Skeletal muscle tissue (tissue), 4 donors: ENCODE data around the gene TAP2. TPM values are rescaled to one million over a fixed set of nuclear protein-coding genes. Genes with fewer than 3 reads are reported as not detected.
A peak's percentile ranks its signal among the peaks of the same experiment; 100 is the strongest.

ENCODE experiments used
- H3K27ac ChIP-seq: one replicate; pipeline ENCODE4 v1.7.0; 2013; ENCODE audit warnings: mild to moderate bottlenecking, low read depth, low read length, inconsistent platforms
- H3K27me3 ChIP-seq, 3 donors: one replicate each; pipeline ENCODE4 v1.7.0; 2013; ENCODE audit warnings: low read length in 3 of 3; ENCODE audit not compliant: control insufficient read depth in 3 of 3, insufficient read depth in 3 of 3
- H3K36me3 ChIP-seq, 3 donors: one replicate each; pipeline ENCODE4 v1.7.0; 2013; ENCODE audit warnings: low read length in 3 of 3; ENCODE audit not compliant: control insufficient read depth in 3 of 3, insufficient read depth in 3 of 3
- H3K4me1 ChIP-seq, 3 donors: one replicate each; pipeline ENCODE4 v1.7.0; 2013; ENCODE audit warnings: low read length in 3 of 3, mild to moderate bottlenecking in 3 of 3; ENCODE audit not compliant: control insufficient read depth in 3 of 3, insufficient read depth in 3 of 3
- H3K4me3 ChIP-seq, 3 donors: one replicate each; pipeline ENCODE4 v1.7.0; 2013; ENCODE audit warnings: low read length in 3 of 3
- H3K9ac ChIP-seq, 3 donors: one replicate each; pipeline ENCODE4 v1.7.0; 2013; ENCODE audit warnings: low read length in 3 of 3, mild to moderate bottlenecking in 3 of 3, moderate library complexity in 2 of 3, low read depth in 1 of 3
- H3K9me3 ChIP-seq, 3 donors: one replicate each; pipeline ENCODE4 v1.7.0; 2013; ENCODE audit warnings: low read length in 3 of 3; ENCODE audit not compliant: control insufficient read depth in 3 of 3
- total RNA-seq: library from RNA; depleted of rRNA; stranded (reverse); fragments of >200 nt; gene quantifications from one replicate; pipeline ENCODE4 v1.2.3, GENCODE V29; 2014
- donor health status: Osteomylitis.

TAP2 gene
- total RNA-seq, 1 donor from 2014 or later, result 9.4 TPM

DNA sequence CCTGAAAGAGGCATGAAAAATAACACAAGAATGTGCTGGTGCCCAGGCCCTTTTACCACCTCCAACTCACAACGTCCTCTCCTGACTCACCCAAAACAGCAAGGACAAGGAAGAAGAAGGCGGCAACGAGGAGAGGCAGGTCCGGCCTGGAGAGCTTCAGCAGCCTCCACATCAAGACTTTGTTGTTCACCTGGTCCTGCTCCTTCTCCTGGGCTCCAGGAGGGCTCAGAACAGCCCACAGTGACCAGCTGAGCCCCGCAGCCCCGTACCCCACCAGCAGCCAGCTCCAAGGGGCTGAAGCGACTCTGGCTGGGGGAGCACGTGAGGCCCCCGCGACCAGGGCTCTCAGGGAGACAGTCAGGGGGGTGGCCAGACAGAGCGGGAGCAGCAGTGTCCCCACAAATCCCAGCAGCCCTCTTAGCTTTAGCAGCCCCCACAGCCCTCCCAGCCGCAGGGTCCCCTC lies 857 bp downstream of the TAP2 start:
- no peaks in the 10 kb centered on the region for H3K9me3 ChIP-seq
- H3K4me1 ChIP-seq, result peaks cover 11 to 13% (median 13%) of the 10 kb centered on the region in 3 donors
- H3K9ac ChIP-seq, result peak overlapping the region; percentile 71 to 88 (median 82)
- peak overlapping the region; percentile 80 to 91 (median 85) for H3K4me3 ChIP-seq
- H3K36me3 ChIP-seq, result peaks cover 7 to 25% (median 19%) of the 10 kb centered on the region in 3 donors
- H3K27me3 ChIP-seq, result no peaks in the 10 kb centered on the region
- peak overlapping the region; percentile 84 for H3K27ac ChIP-seq

- no peak overlapping the region for H3K27ac ChIP-seq
- no peak overlapping the region for H3K9ac ChIP-seq
- no peaks in the 10 kb centered on the region for H3K9me3 ChIP-seq
- H3K36me3 ChIP-seq, result peaks cover 6 to 18% (median 18%) of the 10 kb centered on the region in 3 donors
- H3K4me1 ChIP-seq, result peaks cover 6 to 11% (median 9%) of the 10 kb centered on the region in 3 donors
- H3K4me3 ChIP-seq, result no peak overlapping the region
- no peaks in the 10 kb centered on the region for H3K27me3 ChIP-seq
Observed at GRCh38 chr6:32836873-32837272, 1.7 kb downstream of the TAP2 start.

GRCh38 chr6:32835167-32835893 lies 3.2 kb downstream of the TAP2 start:
- Histone ChIP-seq H3K9me3 (no peaks in the 10 kb centered on the region), H3K9ac (no peak overlapping the region), H3K4me1 (peaks cover 6 to 9% (median 9%) of the 10 kb centered on the region in 3 donors), H3K36me3 (peaks cover 10 to 24% (median 16%) of the 10 kb centered on the region in 3 donors), H3K27me3 (no peaks in the 10 kb centered on the region), H3K27ac (no peak overlapping the region), H3K4me3 (no peak overlapping the region)

DNA sequence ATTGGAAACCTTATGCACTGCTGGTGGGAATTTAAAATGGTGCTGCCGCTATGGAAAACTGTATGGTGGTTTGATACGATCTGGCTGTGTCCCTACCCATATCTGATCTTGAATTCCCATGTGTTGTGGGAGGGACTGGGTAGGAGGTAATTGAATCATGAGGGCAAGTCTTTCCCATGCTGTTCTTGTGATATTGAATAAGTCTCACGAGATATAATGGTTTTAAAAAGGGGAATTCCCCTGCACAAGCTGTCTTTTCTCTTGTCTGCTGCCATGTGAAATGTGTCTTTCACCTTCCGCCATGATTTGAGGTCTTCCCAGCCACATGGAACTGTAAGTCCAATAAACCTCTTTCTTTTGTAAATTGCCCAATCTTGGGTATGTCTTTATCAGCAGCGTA lies 4.9 kb downstream of the TAP2 start:
- no peak overlapping the region for H3K27ac ChIP-seq
- peaks cover 20 to 41% (median 26%) of the 10 kb centered on the region in 3 donors for H3K36me3 ChIP-seq
- H3K4me3 ChIP-seq, result no peak overlapping the region
- H3K4me1 ChIP-seq, result peaks cover 6 to 9% (median 9%) of the 10 kb centered on the region in 3 donors
- H3K9ac ChIP-seq, result no peak overlapping the region
- H3K9me3 ChIP-seq, result no peaks in the 10 kb centered on the region
- H3K27me3 ChIP-seq, result no peaks in the 10 kb centered on the region

- H3K9ac ChIP-seq, result no peak overlapping the region
- H3K4me3 ChIP-seq, result no peak overlapping the region
- no peak overlapping the region for H3K27ac ChIP-seq
- peaks cover 20 to 48% (median 28%) of the 10 kb centered on the region in 3 donors for H3K36me3 ChIP-seq
- H3K27me3 ChIP-seq, result no peaks in the 10 kb centered on the region
- H3K4me1 ChIP-seq, result peaks cover under 1 to 4% (median 4%) of the 10 kb centered on the region in 3 donors
- no peaks in the 10 kb centered on the region for H3K9me3 ChIP-seq
Observed at GRCh38 chr6:32832535-32832934, 6.0 kb downstream of the TAP2 start.

DNA sequence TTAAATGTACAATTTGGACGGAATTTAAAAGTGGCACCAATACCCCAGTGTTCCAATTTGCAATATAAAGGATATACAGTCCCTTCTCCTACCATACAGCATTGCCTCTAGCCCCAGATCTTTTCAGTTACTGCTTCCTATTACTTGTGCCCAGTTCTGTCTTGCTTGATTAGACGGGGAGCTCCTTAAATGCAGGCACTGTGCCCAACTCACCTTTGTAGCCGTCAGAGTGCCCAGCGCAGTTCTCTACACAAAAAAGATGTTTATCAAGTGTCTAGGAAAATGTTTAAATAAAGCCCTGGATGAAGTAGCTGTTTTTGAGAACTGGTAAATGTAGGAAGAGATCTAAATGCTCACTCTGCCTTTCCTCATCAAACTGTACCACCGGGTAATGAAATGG lies 7.6 kb downstream of the TAP2 start:
- H3K36me3 ChIP-seq, result peaks cover 20 to 50% (median 28%) of the 10 kb centered on the region in 3 donors

DNA sequence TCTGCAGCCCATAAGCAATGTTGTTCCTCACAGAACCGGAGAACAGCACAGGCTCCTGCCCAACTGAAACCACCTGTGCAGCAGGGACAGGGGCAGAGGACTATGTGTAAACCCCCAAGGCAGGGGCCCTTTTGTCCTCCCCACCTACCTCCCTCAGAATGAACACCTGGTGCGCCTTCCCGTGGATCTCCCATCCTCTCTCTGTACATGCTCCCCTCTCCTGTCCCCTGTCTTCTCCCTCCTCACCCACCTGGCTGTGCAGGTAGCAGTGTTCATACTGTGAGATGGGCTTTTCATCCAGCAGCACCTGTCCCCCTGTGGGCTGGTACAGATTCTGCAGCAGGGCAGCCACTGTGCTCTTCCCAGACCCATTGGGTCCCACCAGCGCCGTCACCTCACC lies 8.5 kb downstream of the TAP2 start:
- H3K27me3 ChIP-seq, result no peaks in the 10 kb centered on the region
- H3K9me3 ChIP-seq, result no peaks in the 10 kb centered on the region
- H3K27ac ChIP-seq, result no peak overlapping the region
- peaks cover 16 to 45% (median 22%) of the 10 kb centered on the region in 3 donors for H3K36me3 ChIP-seq
- H3K4me1 ChIP-seq, result no peaks in the 10 kb centered on the region
- H3K4me3 ChIP-seq, result no peak overlapping the region
- H3K9ac ChIP-seq, result no peak overlapping the region

More for the DNA sequence above, 7.6 kb downstream of the TAP2 start:
- H3K27ac ChIP-seq, result no peak overlapping the region
- H3K4me1 ChIP-seq, result no peaks in the 10 kb centered on the region
- H3K9me3 ChIP-seq, result no peaks in the 10 kb centered on the region
- H3K27me3 ChIP-seq, result no peaks in the 10 kb centered on the region
- H3K4me3 ChIP-seq, result no peak overlapping the region
- no peak overlapping the region for H3K9ac ChIP-seq

DNA sequence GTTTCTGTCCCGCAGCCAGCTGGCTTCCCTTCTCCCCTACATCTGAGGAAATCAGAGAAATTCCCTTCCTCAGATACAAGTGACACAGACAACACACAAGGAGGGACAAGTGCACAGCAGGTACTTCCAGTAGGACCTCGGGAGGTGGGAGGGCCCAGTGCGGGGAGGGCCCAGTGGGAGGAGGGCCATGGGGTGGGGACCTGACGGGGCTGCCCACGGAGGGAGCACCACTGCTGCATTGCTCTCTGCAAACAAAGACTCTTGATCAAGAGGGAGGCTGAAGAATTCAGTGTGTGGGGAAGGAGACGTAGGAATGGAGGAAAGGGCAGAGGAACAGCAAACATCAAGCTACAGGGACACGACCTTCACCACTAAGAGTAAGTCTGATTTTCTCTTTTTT lies 9.0 kb downstream of the TAP2 start:
- H3K36me3 ChIP-seq, result peaks cover 16 to 43% (median 20%) of the 10 kb centered on the region in 3 donors
- H3K4me3 ChIP-seq, result no peak overlapping the region
- no peak overlapping the region for H3K9ac ChIP-seq
- H3K27ac ChIP-seq, result no peak overlapping the region
- no peaks in the 10 kb centered on the region for H3K4me1 ChIP-seq
- no peaks in the 10 kb centered on the region for H3K27me3 ChIP-seq
- no peaks in the 10 kb centered on the region for H3K9me3 ChIP-seq

DNA sequence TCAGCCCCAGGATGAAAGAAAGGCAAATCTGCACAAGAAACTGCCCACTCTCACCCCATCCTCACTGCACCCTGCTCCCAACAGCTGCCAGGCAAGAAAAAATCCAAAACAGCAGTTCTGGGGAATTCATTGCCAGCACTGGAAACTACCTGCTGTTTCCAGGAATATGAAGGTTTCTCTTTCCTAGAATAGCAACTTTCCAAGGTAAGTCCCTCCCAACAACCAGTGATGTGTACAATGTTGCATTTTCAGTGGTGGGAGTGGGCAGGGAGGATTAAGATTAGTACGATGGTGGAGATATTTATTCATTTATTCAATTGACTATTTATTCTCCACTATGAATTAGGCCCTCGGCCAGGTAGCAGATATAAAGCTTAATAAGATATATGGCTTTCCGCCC lies 11.5 kb downstream of the TAP2 start:
- peaks cover 14 to 38% (median 20%) of the 10 kb centered on the region in 3 donors for H3K36me3 ChIP-seq
- no peak overlapping the region for H3K4me3 ChIP-seq
- H3K4me1 ChIP-seq, result no peaks in the 10 kb centered on the region
- no peaks in the 10 kb centered on the region for H3K27me3 ChIP-seq
- H3K9me3 ChIP-seq, result no peaks in the 10 kb centered on the region
- no peak overlapping the region for H3K27ac ChIP-seq
- no peak overlapping the region for H3K9ac ChIP-seq

DNA sequence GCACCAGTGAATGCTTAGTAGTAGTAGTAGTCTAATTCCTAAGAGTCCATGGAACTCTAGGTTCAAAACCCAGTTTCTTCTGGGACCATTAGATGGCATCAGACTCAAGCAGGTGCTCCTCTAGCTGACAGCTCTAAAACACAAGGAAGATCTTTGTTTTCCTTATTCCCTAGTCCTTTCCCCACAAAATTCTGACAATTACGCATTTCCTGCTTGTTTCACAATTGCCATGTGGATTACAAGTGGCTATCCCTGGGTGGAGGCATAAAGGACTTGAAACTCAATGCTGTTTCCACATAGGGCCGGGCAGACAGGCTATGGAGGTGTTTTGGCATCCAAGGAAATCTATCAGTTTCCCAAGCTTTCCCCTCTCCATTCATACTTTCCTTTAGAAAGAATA lies 12.6 kb downstream of the TAP2 start:
- no peak overlapping the region for H3K27ac ChIP-seq
- no peak overlapping the region for H3K9ac ChIP-seq

More for the DNA sequence above, 12.6 kb downstream of the TAP2 start:
- Histone ChIP-seq H3K4me1 (no peaks in the 10 kb centered on the region), H3K27me3 (no peaks in the 10 kb centered on the region), H3K4me3 (no peak overlapping the region), H3K36me3 (peaks cover 14 to 32% (median 14%) of the 10 kb centered on the region in 3 donors), H3K9me3 (no peaks in the 10 kb centered on the region)
